Measurements from ENCODE around the gene HMGN2. TPM values are rescaled to one million over a fixed set of nuclear protein-coding genes. Genes with fewer than 3 reads are reported as not detected.
A peak's percentile ranks its signal among the peaks of the same experiment; 100 is the strongest.

The HMGN2 gene
- total and polyA plus RNA-seq, 2 of the 13 experiments (the other 11 are each of a cell fraction or from before 2014, with no cell fraction given): 63.4 to 343 TPM

DNA sequence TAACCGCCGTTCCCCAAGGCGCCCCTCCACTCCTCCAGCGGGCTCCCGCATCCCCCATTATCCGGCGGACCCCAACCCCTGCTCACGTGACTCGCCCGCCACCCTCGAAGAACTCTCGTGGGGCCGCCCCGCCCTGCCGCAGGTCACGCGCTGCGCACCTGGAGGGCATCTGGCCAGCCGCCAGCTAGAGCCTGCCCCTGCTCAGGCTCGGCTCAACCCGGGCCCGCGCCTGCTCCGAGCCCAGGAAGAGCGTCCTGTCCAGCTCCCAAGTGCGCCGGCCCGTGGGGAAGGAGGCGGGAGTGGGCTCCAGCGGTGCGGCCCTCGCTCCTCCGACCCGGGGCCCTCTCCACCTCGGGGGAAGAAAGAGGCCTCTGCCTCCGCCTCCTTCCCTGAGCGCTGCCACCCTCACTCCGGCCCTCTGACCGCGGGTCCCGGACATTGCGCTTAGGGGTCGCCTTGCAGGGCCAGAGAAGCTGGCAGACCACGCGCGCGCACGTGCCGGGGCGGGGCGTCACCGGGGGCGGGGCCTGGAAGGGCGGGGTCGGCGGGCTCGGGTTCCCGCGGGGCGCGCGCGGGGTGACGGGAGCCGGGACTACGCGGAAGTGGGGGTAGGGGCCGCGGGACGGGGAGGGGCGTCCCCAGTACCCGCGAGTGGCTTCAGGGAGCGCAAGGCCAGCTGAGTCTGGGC lies 28.4 kb downstream of the HMGN2 start (continued):
- TF ChIP-seq ZSCAN21 (CRISPR knock-in tag; IDR thresholded peaks at IDR 0.05; ENCODE audit: borderline replicate concordance) (peak; percentile 91), ZSCAN31 (CRISPR knock-in tag; IDR thresholded peaks at IDR 0.05; ENCODE audit: low read depth) (no peak; the same call in none of the 2 replicates), AGO2 (optimal IDR thresholded peaks at IDR 0.05; ENCODE audit: low read depth, low read length) (peak; percentile 75), ZNF225 (CRISPR knock-in tag; IDR thresholded peaks at IDR 0.05) (peak; percentile 66), TCF7 (IDR thresholded peaks at IDR 0.05; ENCODE audit: low read depth) (no peak), ZNF598 (CRISPR knock-in tag; IDR thresholded peaks at IDR 0.05; ENCODE audit: borderline replicate concordance) (peak; percentile 56; the same call in 1 of the 2 replicates), ZFP90 (CRISPR knock-in tag; IDR thresholded peaks at IDR 0.05; ENCODE audit: borderline replicate concordance) (no peak), ZNF567 (CRISPR knock-in tag; IDR thresholded peaks at IDR 0.05; ENCODE audit: borderline replicate concordance) (peak; percentile 75; the same call in 1 of the 2 replicates), ELF3 (CRISPR knock-in tag; IDR thresholded peaks at IDR 0.05) (peak; percentile 83), ZFP82 (CRISPR knock-in tag; IDR thresholded peaks at IDR 0.05; ENCODE audit: borderline replicate concordance) (peak; percentile 87; the same call in 1 of the 2 replicates), SNRNP70 (IDR thresholded peaks at IDR 0.05; ENCODE audit: low read depth, low read length) (no peak), TOPORS (CRISPR knock-in tag; IDR thresholded peaks at IDR 0.05) (peak; percentile 82; the same call in 1 of the 2 replicates), CREM (IDR thresholded peaks at IDR 0.05) (no peak), CREM (CRISPR knock-in tag; IDR thresholded peaks at IDR 0.05) (no peak), GFI1 (CRISPR knock-in tag; IDR thresholded peaks at IDR 0.05; ENCODE audit: borderline replicate concordance) (peak; percentile 70; the same call in 1 of the 2 replicates)
- TF ChIP-seq, protein P1, sequence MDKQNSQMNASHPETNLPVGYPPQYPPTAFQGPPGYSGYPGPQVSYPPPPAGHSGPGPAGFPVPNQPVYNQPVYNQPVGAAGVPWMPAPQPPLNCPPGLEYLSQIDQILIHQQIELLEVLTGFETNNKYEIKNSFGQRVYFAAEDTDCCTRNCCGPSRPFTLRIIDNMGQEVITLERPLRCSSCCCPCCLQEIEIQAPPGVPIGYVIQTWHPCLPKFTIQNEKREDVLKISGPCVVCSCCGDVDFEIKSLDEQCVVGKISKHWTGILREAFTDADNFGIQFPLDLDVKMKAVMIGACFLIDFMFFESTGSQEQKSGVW (CRISPR knock-in tag; IDR thresholded peaks at IDR 0.05; ENCODE audit: borderline replicate concordance): peak; percentile 85; the same call in 1 of the 2 replicates
- TF ChIP-seq, protein P2, sequence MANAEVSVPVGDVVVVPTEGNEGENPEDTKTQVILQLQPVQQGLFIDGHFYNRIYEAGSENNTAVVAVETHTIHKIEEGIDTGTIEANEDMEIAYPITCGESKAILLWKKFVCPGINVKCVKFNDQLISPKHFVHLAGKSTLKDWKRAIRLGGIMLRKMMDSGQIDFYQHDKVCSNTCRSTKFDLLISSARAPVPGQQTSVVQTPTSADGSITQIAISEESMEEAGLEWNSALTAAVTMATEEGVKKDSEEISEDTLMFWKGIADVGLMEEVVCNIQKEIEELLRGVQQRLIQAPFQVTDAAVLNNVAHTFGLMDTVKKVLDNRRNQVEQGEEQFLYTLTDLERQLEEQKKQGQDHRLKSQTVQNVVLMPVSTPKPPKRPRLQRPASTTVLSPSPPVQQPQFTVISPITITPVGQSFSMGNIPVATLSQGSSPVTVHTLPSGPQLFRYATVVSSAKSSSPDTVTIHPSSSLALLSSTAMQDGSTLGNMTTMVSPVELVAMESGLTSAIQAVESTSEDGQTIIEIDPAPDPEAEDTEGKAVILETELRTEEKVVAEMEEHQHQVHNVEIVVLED (CRISPR knock-in tag; IDR thresholded peaks at IDR 0.05; ENCODE audit: borderline replicate concordance): peak; percentile 67
- TF ChIP-seq, protein P3, sequence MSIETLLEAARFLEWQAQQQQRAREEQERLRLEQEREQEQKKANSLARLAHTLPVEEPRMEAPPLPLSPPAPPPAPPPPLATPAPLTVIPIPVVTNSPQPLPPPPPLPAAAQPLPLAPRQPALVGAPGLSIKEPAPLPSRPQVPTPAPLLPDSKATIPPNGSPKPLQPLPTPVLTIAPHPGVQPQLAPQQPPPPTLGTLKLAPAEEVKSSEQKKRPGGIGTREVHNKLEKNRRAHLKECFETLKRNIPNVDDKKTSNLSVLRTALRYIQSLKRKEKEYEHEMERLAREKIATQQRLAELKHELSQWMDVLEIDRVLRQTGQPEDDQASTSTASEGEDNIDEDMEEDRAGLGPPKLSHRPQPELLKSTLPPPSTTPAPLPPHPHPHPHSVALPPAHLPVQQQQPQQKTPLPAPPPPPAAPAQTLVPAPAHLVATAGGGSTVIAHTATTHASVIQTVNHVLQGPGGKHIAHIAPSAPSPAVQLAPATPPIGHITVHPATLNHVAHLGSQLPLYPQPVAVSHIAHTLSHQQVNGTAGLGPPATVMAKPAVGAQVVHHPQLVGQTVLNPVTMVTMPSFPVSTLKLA (IDR thresholded peaks at IDR 0.05): 0 out of 2 replicates have a peak, but pooled peaks have one; percentile 6
- TF ChIP-seq, protein P4, sequence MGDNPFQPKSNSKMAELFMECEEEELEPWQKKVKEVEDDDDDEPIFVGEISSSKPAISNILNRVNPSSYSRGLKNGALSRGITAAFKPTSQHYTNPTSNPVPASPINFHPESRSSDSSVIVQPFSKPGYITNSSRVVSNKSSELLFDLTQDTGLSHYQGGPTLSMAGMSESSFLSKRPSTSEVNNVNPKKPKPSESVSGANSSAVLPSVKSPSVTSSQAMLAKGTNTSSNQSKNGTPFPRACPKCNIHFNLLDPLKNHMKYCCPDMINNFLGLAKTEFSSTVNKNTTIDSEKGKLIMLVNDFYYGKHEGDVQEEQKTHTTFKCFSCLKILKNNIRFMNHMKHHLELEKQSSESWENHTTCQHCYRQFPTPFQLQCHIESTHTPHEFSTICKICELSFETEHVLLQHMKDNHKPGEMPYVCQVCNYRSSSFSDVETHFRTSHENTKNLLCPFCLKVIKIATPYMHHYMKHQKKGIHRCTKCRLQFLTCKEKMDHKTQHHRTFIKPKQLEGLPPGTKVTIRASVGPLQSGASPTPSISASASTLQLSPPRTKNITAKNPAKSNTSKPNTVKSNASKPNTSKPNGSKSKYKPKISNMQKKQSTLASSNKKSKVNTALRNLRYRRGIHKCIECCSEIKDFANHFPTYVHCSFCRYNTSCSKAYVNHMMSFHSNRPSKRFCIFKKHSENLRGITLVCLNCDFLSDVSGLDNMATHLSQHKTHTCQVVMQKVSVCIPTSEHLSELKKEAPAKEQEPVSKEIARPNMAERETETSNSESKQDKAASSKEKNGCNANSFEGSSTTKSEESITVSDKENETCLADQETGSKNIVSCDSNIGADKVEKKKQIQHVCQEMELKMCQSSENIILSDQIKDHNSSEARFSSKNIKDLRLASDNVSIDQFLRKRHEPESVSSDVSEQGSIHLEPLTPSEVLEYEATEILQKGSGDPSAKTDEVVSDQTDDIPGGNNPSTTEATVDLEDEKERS (CRISPR knock-in tag; IDR thresholded peaks at IDR 0.05): no peak
- TF ChIP-seq, protein P5, sequence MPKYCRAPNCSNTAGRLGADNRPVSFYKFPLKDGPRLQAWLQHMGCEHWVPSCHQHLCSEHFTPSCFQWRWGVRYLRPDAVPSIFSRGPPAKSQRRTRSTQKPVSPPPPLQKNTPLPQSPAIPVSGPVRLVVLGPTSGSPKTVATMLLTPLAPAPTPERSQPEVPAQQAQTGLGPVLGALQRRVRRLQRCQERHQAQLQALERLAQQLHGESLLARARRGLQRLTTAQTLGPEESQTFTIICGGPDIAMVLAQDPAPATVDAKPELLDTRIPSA (CRISPR knock-in tag; IDR thresholded peaks at IDR 0.05; ENCODE audit: borderline replicate concordance): peak; percentile 66; the same call in 1 of the 2 replicates

All from HepG2 (cell line).